ENCODE measurements around the gene HAUS5. TPM values are rescaled to one million over a fixed set of nuclear protein-coding genes. Genes with fewer than 3 reads are reported as not detected.

HAUS5 gene
- total and polyA plus RNA-seq, 2 donors (not counting 1 experiment from before 2014, with no cell fraction given): 32.2 to 42.8 TPM

- H3K4me1 ChIP-seq (ENCODE audit: control insufficient read depth in 2 of 2, insufficient read depth in 2 of 2, low read length in 2 of 2): peaks cover 24 to 58% of the 10 kb centered on the region in 2 donors
- peak overlapping the region in 1 of 2 donors; percentile 34 for H3K27ac ChIP-seq (ENCODE audit: low read length in 2 of 2)
- Mint-ChIP-seq H3K27me3 (no peaks in the 10 kb centered on the region), H3K27ac (peak overlapping the region; percentile 91), H3K9me3 (ENCODE audit: insufficient read depth) (no peaks in the 10 kb centered on the region), H3K4me1 (peaks cover 46% of the 10 kb centered on the region), H3K4me3 (peak overlapping the region; percentile 94)
- H3K79me2 ChIP-seq (ENCODE audit: control insufficient read depth, insufficient read depth, low read length): peaks cover 27% of the 10 kb centered on the region
- H3K9ac ChIP-seq (ENCODE audit: low read length): peak overlapping the region; percentile 85
- intact Hi-C loops (cut with micrococcal nuclease): loop anchor here (1.0 to 10.0 kb wide), 6 partner anchors 17 to 1950 kb away; partner anchors contain the start of genes ARHGAP33, HAUS5, OVOL3 and POLR2I
- peak overlapping the region; percentile 97 for H2AFZ ChIP-seq (ENCODE audit: insufficient read depth, low read depth, low read length, poor library complexity, severe bottlenecking)
- no peaks in the 10 kb centered on the region for H3K27me3 ChIP-seq (replicated peaks in 1 of 4; ENCODE audit: control extremely low read depth in 1 of 4, control insufficient read depth in 3 of 4, insufficient read depth in 4 of 4, low read length in 3 of 4)
- DNase-seq (peak; percentile 74), ATAC-seq (ENCODE audit: low read depth) (no peak)
- CTCF ChIA-PET: interaction anchor here (1.2 kb wide), 1 partner anchor 135 kb away, joined by 3 read pairs; no protein-coding TSS in a partner anchor
- WGBS (ENCODE audit: insufficient coverage): 30% methylated on average over 11 of the region's 20 CpGs
- POLR2A ChIA-PET: interaction anchor here (1.1 kb wide), 1 partner anchor 11 kb away, joined by 4 read pairs; no protein-coding TSS in a partner anchor
- H3K4me2 ChIP-seq (replicated peaks; ENCODE audit: low read depth, low read length, poor library complexity, severe bottlenecking): peak overlapping the region; percentile 100
- TF ChIP-seq EZH2 (IDR thresholded peaks at IDR 0.05; ENCODE audit: borderline replicate concordance, insufficient read depth, low read depth, low read length, poor library complexity, severe bottlenecking): no peak
- TF ChIP-seq, protein P1, sequence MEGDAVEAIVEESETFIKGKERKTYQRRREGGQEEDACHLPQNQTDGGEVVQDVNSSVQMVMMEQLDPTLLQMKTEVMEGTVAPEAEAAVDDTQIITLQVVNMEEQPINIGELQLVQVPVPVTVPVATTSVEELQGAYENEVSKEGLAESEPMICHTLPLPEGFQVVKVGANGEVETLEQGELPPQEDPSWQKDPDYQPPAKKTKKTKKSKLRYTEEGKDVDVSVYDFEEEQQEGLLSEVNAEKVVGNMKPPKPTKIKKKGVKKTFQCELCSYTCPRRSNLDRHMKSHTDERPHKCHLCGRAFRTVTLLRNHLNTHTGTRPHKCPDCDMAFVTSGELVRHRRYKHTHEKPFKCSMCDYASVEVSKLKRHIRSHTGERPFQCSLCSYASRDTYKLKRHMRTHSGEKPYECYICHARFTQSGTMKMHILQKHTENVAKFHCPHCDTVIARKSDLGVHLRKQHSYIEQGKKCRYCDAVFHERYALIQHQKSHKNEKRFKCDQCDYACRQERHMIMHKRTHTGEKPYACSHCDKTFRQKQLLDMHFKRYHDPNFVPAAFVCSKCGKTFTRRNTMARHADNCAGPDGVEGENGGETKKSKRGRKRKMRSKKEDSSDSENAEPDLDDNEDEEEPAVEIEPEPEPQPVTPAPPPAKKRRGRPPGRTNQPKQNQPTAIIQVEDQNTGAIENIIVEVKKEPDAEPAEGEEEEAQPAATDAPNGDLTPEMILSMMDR (IDR thresholded peaks at IDR 0.05): no peak
- H3K9me3 ChIP-seq (ENCODE audit: control extremely low read depth in 1 of 3, control insufficient read depth in 2 of 3, insufficient read depth in 1 of 3, low read length in 2 of 3): peaks cover 0 to 5% (median 0%) of the 10 kb centered on the region in 3 donors
- peaks cover 3% of the 10 kb centered on the region for H4K20me1 ChIP-seq (ENCODE audit: control insufficient read depth, insufficient read depth, low read length, poor library complexity, severe bottlenecking)
- H3K36me3 ChIP-seq (replicated peaks in 1 of 2; ENCODE audit: control extremely low read depth in 1 of 2, control insufficient read depth in 1 of 2, extremely low read depth in 1 of 2, insufficient read depth in 2 of 2, low read length in 1 of 2): no peaks in the 10 kb centered on the region
- peak overlapping the region in 4 of 5 experiments; percentile 73 to 91 (median 82) for H3K4me3 ChIP-seq (ENCODE audit: control extremely low read depth in 1 of 5, extremely low read depth in 1 of 5, insufficient read depth in 1 of 5, low read depth in 2 of 5, low read length in 4 of 5)
Observed at GRCh38 chr19:35644987-35645679, 32.6 kb downstream of the HAUS5 start.

Data from B cell (primary cell).